KOPT-K1 (cell line): ENCODE results near the gene HTR3D.
"Not testable (repeated sequence)": the region's sequence is repeated elsewhere in the genome, so short reads cannot be mapped to it uniquely, and the experiment has no call there.

Source experiments
- H3K27ac ChIP-seq: fragments of 200-600 bp; sonication (generic); 2 replicates; pipeline ENCODE4 v1.5.1; 2016; ENCODE audit warnings: antibody characterized with exemption, mild to moderate bottlenecking, low read depth, low read length; ENCODE audit not compliant: poor library complexity, severe bottlenecking
- H3K36me3 ChIP-seq: fragments of 200-600 bp; sonication (generic); 2 replicates; pipeline ENCODE4 v1.5.1; 2017; ENCODE audit warnings: antibody characterized with exemption, mild to moderate bottlenecking, low read length, moderate library complexity; ENCODE audit not compliant: insufficient read depth
- H3K9me3 ChIP-seq: fragments of 200-600 bp; sonication (generic); 2 replicates; pipeline ENCODE4 v1.5.1; 2017; ENCODE audit warnings: antibody characterized with exemption, low read length, mild to moderate bottlenecking; ENCODE audit not compliant: insufficient read depth, poor library complexity, severe bottlenecking

HTR3D gene

DNA sequence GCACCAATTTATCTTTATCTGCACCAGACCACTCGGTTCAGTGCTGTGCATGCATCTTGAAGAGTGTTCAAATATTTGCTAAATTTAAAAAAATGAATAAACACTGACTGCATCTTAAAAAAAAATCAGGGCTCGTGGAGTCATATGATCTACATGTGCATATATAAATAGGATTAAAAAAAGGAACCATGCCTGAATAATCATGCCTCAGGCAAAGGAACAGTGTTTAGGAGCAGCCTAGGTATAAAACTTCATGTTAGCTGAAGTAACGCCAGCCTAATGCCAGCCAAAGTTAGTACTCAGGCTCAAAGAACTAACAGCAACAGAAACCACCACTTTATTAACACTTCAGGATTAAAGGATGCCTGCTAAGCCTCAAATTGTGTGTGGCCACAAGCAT, 23.4 kb upstream of the HTR3D start:
- no peak overlapping the region for H3K27ac ChIP-seq
- H3K9me3 ChIP-seq: no peaks in the 10 kb centered on the region
- no peaks in the 10 kb centered on the region for H3K36me3 ChIP-seq

DNA sequence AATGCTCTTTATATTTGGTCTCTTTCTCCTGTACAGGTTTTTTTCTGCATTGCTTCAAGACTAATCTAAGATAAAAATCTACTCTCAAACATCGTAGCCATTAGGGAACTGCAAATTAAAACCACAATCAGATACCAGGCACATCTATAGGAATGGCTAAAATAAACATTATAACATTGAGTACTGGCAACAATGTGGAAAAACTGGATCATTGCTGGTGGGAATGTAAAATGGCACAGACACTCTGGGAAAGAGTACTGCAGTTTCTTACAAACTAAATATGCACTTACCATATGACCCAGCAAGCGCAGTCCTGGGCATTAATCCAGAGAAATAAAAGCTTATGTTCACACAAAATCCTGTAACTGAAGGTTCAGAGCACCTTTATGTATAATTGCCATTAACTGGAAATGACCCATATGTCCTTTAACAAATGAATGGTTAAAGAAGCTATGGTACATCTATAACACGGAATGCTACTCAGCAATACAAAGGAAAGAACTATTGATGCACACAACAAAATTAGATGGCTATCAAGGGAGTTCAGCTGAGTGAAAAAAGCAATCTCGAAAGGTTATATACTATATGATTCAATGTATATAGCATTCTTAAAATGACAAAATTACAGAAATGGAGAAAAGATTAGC, 20.2 kb upstream of the HTR3D start:
- no peak overlapping the region for H3K27ac ChIP-seq
- H3K9me3 ChIP-seq: no peaks in the 10 kb centered on the region
- H3K36me3 ChIP-seq: 0 out of 2 replicates have a peak, but pooled peaks cover 4% of the 10 kb centered on the region

DNA sequence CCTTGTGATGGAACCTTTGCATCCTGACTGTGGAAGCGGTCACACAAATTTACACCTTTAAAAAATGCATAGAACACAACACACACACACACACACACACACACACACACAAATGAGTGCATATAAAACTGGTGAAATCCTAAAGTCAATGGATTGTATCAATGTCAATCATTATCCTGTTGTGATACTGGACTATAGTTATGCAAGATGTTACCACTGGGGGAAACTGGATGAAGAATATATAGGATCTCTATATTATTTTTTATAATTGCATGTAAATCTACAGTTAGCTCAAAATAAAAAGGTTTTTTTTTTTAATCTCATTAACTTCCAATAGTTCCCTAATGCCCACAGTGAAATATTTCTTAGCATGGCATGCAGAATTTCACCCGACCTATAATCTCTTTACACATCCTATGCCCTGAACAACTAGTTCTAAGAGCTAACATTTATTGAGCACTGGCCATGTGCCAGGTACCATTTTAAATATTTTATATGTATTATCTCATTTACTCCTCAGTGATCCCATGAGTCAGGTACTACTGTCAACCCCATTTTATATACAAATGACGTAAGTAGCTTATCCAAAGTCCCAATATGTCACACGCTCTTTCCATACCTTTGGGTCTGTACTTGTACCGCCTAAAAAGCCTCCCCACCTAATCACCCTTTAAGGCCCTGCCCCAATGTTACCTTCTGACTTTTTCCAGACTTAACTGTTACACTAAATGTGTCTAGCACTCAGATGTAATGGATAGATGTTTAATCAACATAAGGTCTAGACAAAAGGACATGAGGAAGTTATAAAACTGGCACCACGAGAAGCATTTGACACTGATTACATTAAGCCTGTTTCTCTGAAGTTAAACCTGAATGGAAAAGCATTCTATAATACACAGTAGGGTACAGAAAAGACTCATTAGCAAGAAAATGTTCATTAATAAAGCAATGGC, 19.3 kb upstream of the HTR3D start:
- Histone ChIP-seq H3K9me3 (no peaks in the 10 kb centered on the region), H3K36me3 (0 out of 2 replicates have a peak, but pooled peaks cover 4% of the 10 kb centered on the region), H3K27ac (no peak overlapping the region)

DNA sequence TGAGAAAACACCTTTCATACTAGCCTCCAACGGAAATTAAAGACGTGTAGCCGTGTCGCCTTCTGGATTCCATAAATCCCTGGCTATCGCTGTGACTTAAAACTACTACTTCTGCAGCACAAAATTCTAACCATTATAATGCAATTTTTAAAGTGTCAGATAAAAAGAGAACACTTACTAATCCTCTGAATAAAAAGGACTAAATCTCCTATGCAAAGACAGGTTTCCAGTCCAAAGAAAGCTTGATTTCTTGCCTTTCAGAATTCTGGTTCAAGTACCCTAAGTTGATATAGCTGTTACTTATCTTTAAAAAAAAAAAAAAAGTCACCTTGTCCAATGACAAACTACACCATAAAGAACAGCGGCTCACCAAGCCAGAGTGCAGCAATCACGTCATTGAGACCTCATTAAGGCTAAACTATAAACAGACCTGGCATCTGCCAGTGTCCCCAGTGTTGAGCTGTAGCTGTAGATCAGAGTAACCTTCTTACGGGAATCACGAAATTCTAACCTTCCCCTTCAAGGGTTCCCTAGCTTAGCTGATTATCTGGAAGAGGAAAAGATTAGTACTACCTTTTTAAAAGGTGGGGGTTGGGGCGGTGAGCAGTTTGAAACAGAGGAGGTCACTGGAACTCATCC, 16.0 kb upstream of the HTR3D start:
- H3K36me3 ChIP-seq: 0 out of 2 replicates have a peak, but pooled peaks cover 4% of the 10 kb centered on the region
- no peaks in the 10 kb centered on the region for H3K9me3 ChIP-seq
- H3K27ac ChIP-seq: no peak overlapping the region

DNA sequence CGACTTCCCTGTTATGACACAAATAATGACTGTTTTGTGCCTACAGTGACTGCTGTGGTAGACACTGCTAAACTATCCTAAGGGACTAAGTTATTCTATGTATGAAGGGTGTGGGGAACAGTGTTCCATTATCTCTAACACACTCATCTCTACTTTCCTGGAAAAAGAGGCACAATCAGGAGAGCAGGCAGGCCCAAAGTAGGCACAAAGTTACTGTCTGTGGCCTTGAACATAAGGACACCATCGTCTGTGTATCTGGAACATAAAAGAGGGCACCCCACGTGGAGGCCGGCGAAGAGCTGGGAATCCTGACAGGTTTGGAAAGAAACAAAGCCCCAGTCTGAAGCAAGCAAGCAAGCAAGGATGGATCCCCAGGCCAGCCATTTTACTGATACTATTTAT, 15.4 kb upstream of the HTR3D start:
- Histone ChIP-seq H3K36me3 (0 out of 2 replicates have a peak, but pooled peaks cover 4% of the 10 kb centered on the region), H3K27ac (no peak overlapping the region), H3K9me3 (no peaks in the 10 kb centered on the region)

DNA sequence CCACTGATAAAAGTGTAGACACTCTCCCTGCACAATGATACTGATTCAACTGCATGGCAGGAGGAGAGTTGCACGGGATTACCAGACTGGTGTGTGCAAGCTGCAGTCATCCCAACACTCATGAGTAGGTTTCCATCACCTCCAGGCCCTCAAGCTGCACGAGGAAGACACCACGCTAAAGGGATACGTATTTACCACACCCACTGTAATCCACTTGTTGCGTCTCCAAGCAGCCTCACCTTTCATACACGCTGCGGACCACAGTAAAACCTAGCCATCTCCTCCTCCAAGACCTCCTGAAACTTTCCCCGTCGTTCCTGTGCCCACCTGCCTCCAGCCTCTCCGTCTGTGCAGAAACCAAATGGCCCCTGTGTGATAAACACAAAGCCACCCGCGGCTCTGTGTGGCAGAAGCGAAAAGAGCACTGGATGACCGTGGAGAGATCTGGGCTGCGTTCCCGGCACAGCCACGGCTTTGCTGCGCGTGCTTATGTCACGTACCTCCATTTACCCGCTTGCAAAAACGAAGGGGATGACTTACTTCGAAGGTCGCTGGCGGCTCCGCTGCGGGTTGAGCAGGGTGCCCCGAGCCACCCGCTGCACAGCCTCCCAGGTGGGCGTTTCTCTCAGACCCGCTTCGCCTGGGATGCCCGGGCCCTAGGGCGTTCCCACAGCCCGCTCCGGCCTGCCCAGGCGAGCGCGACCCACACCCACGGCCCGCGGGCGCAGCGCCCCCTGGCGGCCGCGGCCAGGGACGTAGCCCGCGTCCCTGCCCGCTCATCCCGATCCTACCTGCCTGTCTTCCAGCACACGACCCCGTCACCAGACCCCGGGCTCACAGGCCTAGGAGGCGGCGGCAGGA, 14.5 kb upstream of the HTR3D start:
- peak overlapping the region; percentile 40 for H3K27ac ChIP-seq
- 0 out of 2 replicates have a peak, but pooled peaks cover 4% of the 10 kb centered on the region for H3K36me3 ChIP-seq
- no peaks in the 10 kb centered on the region for H3K9me3 ChIP-seq

DNA sequence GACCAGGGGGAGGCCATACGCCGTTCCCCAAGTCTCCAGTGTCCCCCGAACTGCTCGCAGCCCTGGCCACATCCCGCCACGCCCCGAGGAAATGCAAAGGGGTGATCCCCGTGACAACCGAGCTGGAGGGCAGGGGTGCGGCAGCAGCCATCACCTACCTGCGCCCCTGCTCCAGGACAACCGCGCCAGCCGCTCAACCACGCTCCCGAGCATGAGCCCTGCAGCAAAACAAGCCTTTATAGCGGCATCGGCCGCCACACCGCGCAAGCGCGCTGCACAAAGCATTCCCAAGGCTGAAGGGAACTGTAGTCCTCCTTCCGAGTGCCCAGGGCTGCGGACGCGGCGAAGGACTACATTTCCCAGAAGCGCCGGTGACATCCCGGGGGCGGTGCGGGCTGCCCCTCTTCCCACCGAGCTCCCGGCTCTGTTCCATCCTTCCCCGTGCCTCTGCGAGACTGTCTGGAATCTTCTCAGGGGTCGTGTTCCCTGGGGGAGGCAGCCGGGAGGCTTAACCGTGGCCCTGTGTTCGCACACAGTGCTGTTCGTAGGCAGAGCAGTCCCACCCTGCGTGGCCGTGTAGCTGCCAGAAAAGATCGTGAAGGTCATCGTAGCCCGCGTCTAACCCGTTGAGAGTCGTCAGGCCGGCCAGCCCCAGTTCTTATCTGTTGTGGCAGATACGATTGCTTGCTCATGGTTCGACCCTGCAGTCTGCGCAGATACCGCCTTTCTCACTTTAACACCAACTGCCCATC, 13.7 kb upstream of the HTR3D start, which contains the start of gene ABCC5:
TSS of gene ABCC5 (minus strand) at position 213 of the 752 bp plus-strand sequence. CDS start 3,492 bp downstream, outside the sequence.
- H3K9me3 ChIP-seq: no peaks in the 10 kb centered on the region
- peak within 1 kb of the TSS; percentile 40 for H3K27ac ChIP-seq
- 0 out of 2 replicates have a peak, but pooled peaks cover 4% of the 10 kb centered on the region for H3K36me3 ChIP-seq

DNA sequence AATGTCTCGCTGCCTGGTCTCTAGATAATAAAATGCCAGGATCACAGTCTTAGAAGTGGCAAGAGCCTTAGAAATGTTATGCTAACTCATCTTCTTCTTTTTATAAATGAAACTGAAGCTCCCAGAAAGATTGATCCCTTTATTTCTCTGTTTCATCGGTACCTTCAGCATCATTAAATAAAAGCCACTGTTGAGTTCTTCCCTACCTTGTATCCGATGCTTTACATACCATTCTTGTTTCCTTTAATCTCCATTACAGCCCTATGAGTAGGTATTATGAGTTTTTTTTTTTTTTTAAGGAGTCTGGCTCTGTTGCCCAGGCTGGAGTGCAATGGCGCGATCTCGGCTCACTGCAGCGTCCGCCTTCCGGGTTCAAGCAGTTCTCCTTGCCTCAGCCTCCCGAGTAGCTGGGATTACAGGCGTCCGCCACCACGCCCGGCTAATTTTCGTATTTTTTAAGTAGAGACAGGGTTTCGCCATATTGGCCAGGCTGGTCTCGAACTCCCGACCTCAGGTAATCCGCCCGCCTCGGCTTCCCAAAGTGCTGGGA, 13.0 kb upstream of the HTR3D start:
- Histone ChIP-seq H3K9me3 (no peaks in the 10 kb centered on the region), H3K36me3 (0 out of 2 replicates have a peak, but pooled peaks cover 2% of the 10 kb centered on the region), H3K27ac (no peak overlapping the region)

DNA sequence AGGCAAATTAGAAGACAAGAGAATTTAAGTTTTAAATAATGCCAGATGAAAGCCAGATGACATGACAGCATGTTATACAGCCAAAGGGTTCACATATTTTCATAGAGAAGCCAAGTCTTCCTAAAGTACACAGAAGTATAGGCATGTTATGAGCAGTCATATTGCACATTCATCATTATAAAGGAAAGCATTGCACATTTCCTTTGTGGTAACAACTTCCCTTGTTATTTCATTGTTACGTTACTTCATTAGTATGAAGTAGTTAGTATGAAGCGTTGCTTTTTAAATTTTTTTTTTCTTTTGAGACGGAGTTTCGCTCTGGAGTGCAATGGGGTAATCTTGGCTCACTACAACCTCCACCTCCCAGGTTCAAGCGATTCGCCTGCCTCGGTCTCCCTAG, 9.2 kb upstream of the HTR3D start:
- H3K36me3 ChIP-seq: no peaks in the 10 kb centered on the region
- no peak overlapping the region for H3K27ac ChIP-seq
- H3K9me3 ChIP-seq: no peaks in the 10 kb centered on the region

DNA sequence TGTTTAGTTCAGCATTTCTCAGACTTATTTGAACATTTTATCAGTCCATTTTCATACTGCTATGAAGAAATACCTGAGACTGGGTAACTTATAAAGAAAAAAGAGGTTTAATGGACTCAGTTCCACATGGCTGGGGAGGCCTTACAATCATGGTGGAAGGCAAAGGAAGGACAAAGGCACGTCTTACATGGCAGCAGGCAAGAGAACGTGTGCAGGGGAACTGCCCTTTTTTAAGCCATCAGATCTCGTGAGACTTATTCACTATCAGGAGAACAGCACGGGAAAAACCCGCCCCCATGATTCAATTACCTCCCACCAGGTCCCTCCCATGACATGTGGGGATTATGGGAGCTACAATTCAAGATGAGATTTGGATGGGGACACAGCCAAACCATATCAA, 6.3 kb upstream of the HTR3D start:
- H3K27ac ChIP-seq, H3K9me3 ChIP-seq, H3K36me3 ChIP-seq: not testable (repeated sequence)

DNA sequence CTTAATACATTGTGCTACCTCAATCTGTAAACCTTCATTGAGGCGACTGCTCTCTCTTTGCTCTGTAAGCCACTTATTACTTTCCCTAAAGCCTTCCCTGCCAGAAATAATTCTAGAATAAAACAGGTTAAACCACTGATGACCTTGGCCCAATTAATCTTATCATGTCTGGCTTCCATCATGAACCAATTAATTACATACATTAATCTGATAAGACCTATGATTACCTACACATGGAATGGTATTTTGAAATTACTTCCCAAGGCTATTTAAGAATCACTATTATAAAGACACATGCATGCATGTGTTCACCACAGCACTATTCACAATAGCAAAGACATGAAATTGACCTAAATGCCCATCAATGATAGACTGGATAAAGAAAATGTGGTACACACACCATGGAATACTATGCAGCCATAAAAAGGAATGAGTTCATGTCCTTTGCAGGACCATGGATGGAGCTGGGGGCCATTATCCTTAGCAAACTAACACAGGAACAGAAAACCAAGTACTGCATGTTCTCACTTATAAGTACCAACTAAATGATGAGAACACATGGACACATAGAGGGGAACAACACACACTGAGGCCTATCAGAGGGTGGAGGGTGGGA, 3.2 kb upstream of the HTR3D start:
- H3K36me3 ChIP-seq, H3K27ac ChIP-seq, H3K9me3 ChIP-seq: not testable (repeated sequence)

DNA sequence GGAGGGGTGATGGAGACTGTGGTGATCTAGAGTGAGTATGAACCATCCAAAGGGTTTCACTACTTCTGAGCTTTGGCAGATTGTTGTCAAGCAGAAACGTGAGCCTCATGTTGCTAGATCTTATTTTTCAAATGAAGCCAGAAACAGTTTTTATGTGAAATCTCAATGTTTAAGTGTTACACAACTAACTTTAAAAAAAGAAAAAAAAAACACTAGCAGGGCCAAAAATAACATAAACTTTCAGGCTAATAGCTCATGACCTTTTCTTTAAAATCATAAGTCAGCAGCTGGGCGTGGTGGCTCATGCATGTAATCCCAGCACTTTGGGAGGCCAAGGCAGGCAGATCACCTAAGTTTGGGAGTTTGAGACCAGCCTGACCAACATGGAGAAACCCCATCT, 2.1 kb upstream of the HTR3D start:
- Histone ChIP-seq H3K27ac (no peak overlapping the region), H3K36me3 (no peaks in the 10 kb centered on the region)

DNA sequence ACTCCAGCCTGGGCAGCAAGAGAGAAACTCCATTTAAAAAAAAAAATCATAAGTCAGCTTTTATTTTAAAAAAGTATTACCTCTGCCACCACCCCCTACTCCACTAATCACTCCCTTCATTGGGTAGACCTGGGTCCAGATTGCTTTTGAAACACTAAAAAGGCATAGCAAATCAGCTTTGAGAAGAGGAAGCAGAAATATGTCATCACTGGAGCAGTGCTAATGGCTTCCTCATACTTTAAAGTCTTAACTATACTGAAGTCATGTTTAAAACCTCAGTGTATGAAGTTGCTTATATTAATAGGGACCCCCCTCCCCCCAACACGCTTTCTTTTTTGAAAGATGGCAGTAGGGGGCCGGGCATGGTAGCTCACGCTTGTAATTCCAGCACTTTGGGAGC, 1.0 kb upstream of the HTR3D start:
- Histone ChIP-seq H3K9me3 (no peaks in the 10 kb centered on the region), H3K27ac (no peak overlapping the region), H3K36me3 (no peaks in the 10 kb centered on the region)

More for the DNA sequence above, 2.1 kb upstream of the HTR3D start:
- H3K9me3 ChIP-seq: no peaks in the 10 kb centered on the region
